Measurements from ENCODE around the gene GFOD1.
A peak's percentile ranks its signal among the peaks of the same experiment; 100 is the strongest.
"Not testable (repeated sequence)": the region's sequence is repeated elsewhere in the genome, so short reads cannot be mapped to it uniquely, and the experiment has no call there.

GFOD1 gene

DNA sequence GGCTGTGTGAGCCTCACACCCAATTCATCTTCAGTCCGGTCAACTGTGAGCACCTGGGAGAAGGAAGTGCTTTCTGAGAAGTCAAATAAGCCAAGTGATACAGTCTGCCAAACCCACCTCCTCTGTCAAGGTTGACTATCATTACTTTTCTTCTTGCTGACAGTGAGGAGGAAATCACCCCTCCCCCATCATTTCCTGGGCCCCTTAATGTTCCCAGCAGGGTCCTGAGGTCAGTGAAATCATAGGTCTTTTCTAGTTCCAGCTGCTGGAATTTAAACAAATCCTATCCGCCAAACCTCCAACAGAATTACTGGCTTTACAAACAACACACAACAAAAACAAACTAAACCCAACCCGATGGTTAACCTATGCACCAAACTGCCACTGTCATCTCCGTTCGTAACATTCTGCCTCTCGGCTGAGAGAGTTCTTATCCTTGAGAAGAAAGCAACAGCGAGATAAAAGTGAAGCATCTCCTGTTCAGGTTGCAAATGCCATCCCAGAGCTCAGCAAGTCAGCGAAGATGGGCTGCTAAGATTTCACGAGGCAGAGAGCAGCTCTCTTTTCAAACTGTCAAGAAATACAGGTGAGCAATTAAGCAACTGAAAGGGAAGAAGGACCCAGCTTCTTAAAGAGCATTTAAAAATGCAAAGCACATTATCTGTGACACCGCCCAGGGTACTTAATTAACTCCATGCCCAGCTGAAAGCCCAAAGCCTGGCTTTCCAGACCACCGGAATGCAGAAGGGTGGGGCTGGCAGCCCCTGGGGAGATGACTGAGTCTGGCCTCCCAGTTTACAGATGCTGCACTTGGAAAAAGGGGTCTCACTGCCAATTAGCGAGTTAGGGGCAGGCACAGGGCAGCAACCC, 24.7 kb downstream of the GFOD1 start:
- DNase-seq (ENCODE audit: low read depth) = no peak
- TF ChIP-seq CTCF (conservative IDR thresholded peaks at IDR 0.05; ENCODE audit: control insufficient read depth, insufficient read depth, low read depth, low read length) = no peak
- H3K4me3 ChIP-seq (ENCODE audit: control insufficient read depth, low read depth, low read length) = no peak overlapping the region

DNA sequence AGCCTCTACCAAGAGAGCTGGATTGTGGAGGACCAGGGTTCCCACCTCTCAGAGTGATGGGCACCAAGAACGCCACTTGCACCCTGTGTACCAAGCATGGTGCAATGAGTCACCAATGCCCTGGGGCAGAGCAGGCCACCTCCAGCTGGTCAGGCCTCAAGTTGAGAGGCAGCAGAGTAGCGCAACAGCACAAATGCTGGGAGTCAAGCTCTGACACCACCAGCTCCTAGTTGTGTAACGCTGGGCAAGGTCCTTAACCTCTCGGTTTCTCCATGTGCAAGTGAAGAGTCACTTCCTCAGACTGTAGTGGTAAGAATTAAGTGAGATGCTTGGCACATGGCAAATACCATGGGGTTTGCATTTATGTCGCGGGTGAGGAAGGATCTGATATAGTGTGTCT, 25.6 kb downstream of the GFOD1 start:
- no peak for DNase-seq (ENCODE audit: low read depth)
- H3K4me3 ChIP-seq (ENCODE audit: control insufficient read depth, low read depth, low read length) = no peak overlapping the region
- no peak for TF ChIP-seq CTCF (conservative IDR thresholded peaks at IDR 0.05; ENCODE audit: control insufficient read depth, insufficient read depth, low read depth, low read length)

- DNase-seq (ENCODE audit: low read depth) = no peak
- H3K4me3 ChIP-seq (ENCODE audit: control insufficient read depth, low read depth, low read length) = no peak overlapping the region
- TF ChIP-seq CTCF (conservative IDR thresholded peaks at IDR 0.05; ENCODE audit: control insufficient read depth, insufficient read depth, low read depth, low read length) = no peak
Observed at GRCh38 chr6:13461307-13461706, 26.1 kb downstream of the GFOD1 start.

DNA sequence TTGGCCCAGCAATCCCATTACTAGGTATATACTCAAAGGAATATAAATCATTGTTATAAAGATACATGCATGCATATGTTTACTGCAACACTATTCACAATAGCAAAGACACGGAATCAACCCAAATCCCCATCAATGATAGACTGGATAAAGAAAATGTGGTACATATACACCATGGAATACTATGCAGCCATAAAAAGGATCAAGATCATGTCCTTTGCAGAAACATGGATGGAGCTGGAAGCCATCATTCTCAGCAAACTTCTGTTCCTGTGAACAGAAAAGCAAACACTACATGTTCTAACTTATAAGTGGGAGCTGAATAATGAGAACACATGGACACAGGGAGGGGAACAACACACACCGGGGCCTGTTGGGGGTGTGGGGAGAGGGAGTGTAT, 27.1 kb downstream of the GFOD1 start:
- H3K4me3 ChIP-seq (ENCODE audit: control insufficient read depth, low read depth, low read length); DNase-seq (ENCODE audit: low read depth): not testable (repeated sequence)

DNA sequence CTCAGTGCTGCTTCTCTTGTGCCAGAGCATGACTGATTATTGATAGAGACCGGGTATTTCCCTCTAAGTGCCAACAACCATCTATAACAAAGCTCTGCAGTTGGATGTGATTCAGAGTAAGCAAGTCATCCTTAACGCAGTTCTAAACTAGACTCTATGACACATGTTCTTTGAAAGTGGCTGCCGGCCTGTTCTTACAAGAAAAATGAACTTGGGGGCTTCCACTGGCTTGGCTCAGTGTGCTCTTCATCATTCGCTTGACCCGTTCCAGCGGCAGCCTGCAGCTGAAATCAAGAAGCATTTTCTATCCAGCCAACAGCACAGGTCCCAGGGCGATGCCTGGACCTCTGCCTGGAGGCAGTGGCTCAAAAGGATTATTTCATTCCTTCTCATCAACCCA, 29.8 kb downstream of the GFOD1 start:
- peak; percentile 80 for DNase-seq (ENCODE audit: low read depth)
- H3K4me3 ChIP-seq (ENCODE audit: control insufficient read depth, low read depth, low read length) = no peak overlapping the region
- TF ChIP-seq CTCF (conservative IDR thresholded peaks at IDR 0.05; ENCODE audit: control insufficient read depth, insufficient read depth, low read depth, low read length) = no peak

GRCh38 chr6:13455552-13455966, 31.8 kb downstream of the GFOD1 start:
- no peak overlapping the region for H3K4me3 ChIP-seq (ENCODE audit: control insufficient read depth, low read depth, low read length)
- no peak for TF ChIP-seq CTCF (conservative IDR thresholded peaks at IDR 0.05; ENCODE audit: control insufficient read depth, insufficient read depth, low read depth, low read length)
- no peak for DNase-seq (ENCODE audit: low read depth)

GRCh38 chr6:13454286-13455221, 32.8 kb downstream of the GFOD1 start:
- peak; percentile 87 for DNase-seq (ENCODE audit: low read depth)
- TF ChIP-seq CTCF (conservative IDR thresholded peaks at IDR 0.05; ENCODE audit: control insufficient read depth, insufficient read depth, low read depth, low read length) = no peak
- H3K4me3 ChIP-seq (ENCODE audit: control insufficient read depth, low read depth, low read length) = no peak overlapping the region

Measured in fibroblast of mammary gland (primary cell).